Psoas muscle (tissue), 8 donors: ENCODE results near the gene ACOT11. TPM values are rescaled to one million over a fixed set of nuclear protein-coding genes. Genes with fewer than 3 reads are reported as not detected.

Experiments used
- ATAC-seq, 4 donors: fragments of 200-7000 bp; cut with Tn5 transposase; one replicate each; pipeline ENCODE4 v1.9.1; 2020; ENCODE audit warnings: moderate library complexity in 3 of 4, mild to moderate bottlenecking in 2 of 4
- DNase-seq, 2 donors: peaks; one replicate each; pipeline ENCODE4 v3.0.0-alpha.2; 2020
- H3K27ac ChIP-seq: fragments of 200-600 bp; one replicate; pipeline ENCODE4 v1.8.0; 2022
- H3K27me3 ChIP-seq, 3 donors: fragments of 200-600 bp in 1 of 3; one replicate each; pipeline versions ENCODE4 v1.6.1 to v1.8.0; 2013 to 2022; ENCODE audit warnings: low read length in 2 of 3, mild to moderate bottlenecking in 2 of 3, moderate library complexity in 1 of 3; ENCODE audit not compliant: insufficient read depth in 3 of 3
- H3K36me3 ChIP-seq, 2 donors: fragments of 200-600 bp in 1 of 2; one replicate each; pipeline versions ENCODE4 v1.6.1 to v1.8.0; 2013 to 2022; ENCODE audit warnings: low read depth in 1 of 2, mild to moderate bottlenecking in 1 of 2, moderate library complexity in 1 of 2; ENCODE audit not compliant: insufficient read depth in 1 of 2
- H3K4me1 ChIP-seq: fragments of 200-600 bp; one replicate; pipeline ENCODE4 v1.8.0; 2022
- H3K4me3 ChIP-seq: fragments of 200-600 bp; one replicate; pipeline ENCODE4 v1.8.0; 2022; ENCODE audit warnings: mild to moderate bottlenecking
- H3K9me3 ChIP-seq: fragments of 200-600 bp; one replicate; pipeline ENCODE4 v1.8.0; 2022
- CTCF ChIP-seq: fragments of 200-600 bp; IDR thresholded peaks from one replicate; pipeline ENCODE4 v1.8.0; 2022; ENCODE audit warnings: antibody characterized with exemption
- WGBS, 3 donors: extraction: QIAGEN DNeasy Blood & Tissue Kit; methylation state at CpG; one replicate each; pipeline versions ENCODE4 v1.1.6 to v1.1.7; 2013; 5-methylcytosine and 5-hydroxymethylcytosine counted together
- intact Hi-C, 2 donors: fragments of 100-400 bp; cut with DNase I; formaldehyde crosslinking; loops; one replicate each; pipeline versions ENCODE4 v1.11.0 to v1.14.2; 2022
- polyA plus RNA-seq, 3 donors: library from polyadenylated mRNA; stranded (reverse); fragments of 200-250 nt; gene quantifications; one replicate each; pipeline ENCODE4 v1.2.3, GENCODE V29; 2013
- total RNA-seq, 4 donors: library from RNA; stranded (reverse); fragmentation: NEBNext Ultra II Directional in 2 of 4; extraction: Animal tissue kit (Norgen Biotek cat#: 25700) in 2 of 4; gene quantifications; one replicate each; pipeline versions ENCODE4 v1.2.1 to v1.2.4, GENCODE V29; 2021 to 2023
- donor health status: healthy with polysubstance abuse.
- donor health status: DM: no; HTN: no; CAD: no; lungs with moderate emphysema.
- donor health status: Bipolar disorder and iron deficiency.
- donor health status: healthy.
- donor health status: DM: yes; HTN: yes; CAD: no.
- donor health status: DM: no; HTN: no; CAD: no.
- donor health status: DM: no; HTN: no; CAD: no.
- donor health status: DM: yes; HTN: yes; CAD: no.

Gene ACOT11
- total and polyA plus RNA-seq, 7 donors: 0.82 to 13.9 (median 2.4) TPM

- Histone ChIP-seq H3K27me3 (no peaks in the 10 kb centered on the region), H3K9me3 (no peaks in the 10 kb centered on the region), H3K27ac (no peak overlapping the region), H3K36me3 (peaks cover 2 to 46% of the 10 kb centered on the region in 2 donors), H3K4me1 (no peaks in the 10 kb centered on the region), H3K4me3 (no peak overlapping the region)
- peak in 1 of 4 donors; percentile 19 for ATAC-seq
- no peak for DNase-seq
- intact Hi-C loops: no loop called here
- TF ChIP-seq CTCF: no peak
- WGBS, 3 donors: 79 to 90% (median 90%) methylated on average over 10 of the region's 10 CpGs
Measured at GRCh38 chr1:54593571-54594160, 45.6 kb downstream of the ACOT11 start.

GRCh38 chr1:54594463-54594862, 46.4 kb downstream of the ACOT11 start:
- H3K27me3 ChIP-seq: no peaks in the 10 kb centered on the region
- TF ChIP-seq CTCF: no peak
- H3K4me3 ChIP-seq: no peak overlapping the region
- DNase-seq (no peak), ATAC-seq (peak in 1 of 4 donors; percentile 21)
- no peaks in the 10 kb centered on the region for H3K9me3 ChIP-seq
- 87 to 93% (median 92%) methylated on average over 12 to 16 of the region's 16 CpGs for WGBS, 3 donors
- H3K27ac ChIP-seq: no peak overlapping the region
- H3K4me1 ChIP-seq: no peaks in the 10 kb centered on the region
- intact Hi-C loops: no loop called here
- peaks cover 2 to 50% of the 10 kb centered on the region in 2 donors for H3K36me3 ChIP-seq

- H3K27ac ChIP-seq: no peak overlapping the region
- H3K4me3 ChIP-seq: no peak overlapping the region
- intact Hi-C loops: no loop called here
- H3K36me3 ChIP-seq: peaks cover 2 to 63% of the 10 kb centered on the region in 2 donors
- 85 to 88% (median 86%) methylated on average over 3 of the region's 3 CpGs for WGBS, 3 donors
- no peaks in the 10 kb centered on the region for H3K9me3 ChIP-seq
- no peak for TF ChIP-seq CTCF
- H3K27me3 ChIP-seq: no peaks in the 10 kb centered on the region
- no peaks in the 10 kb centered on the region for H3K4me1 ChIP-seq
- ATAC-seq (no peak), DNase-seq (no peak)
Measured at GRCh38 chr1:54595956-54596498, 48.0 kb downstream of the ACOT11 start.

- H3K27ac ChIP-seq: no peak overlapping the region
- H3K4me1 ChIP-seq: no peaks in the 10 kb centered on the region
- H3K9me3 ChIP-seq: no peaks in the 10 kb centered on the region
- no peak for TF ChIP-seq CTCF
- no peak for ATAC-seq
- no peak overlapping the region for H3K4me3 ChIP-seq
- DNase-seq: no peak
- intact Hi-C loops: no loop called here
- peaks cover 2 to 70% of the 10 kb centered on the region in 2 donors for H3K36me3 ChIP-seq
- no peaks in the 10 kb centered on the region for H3K27me3 ChIP-seq
- WGBS, 3 donors: 66 to 89% (median 74%) methylated on average over 3 of the region's 3 CpGs
Measured at GRCh38 chr1:54596756-54597155, 48.7 kb downstream of the ACOT11 start.
